Measurements from ENCODE around the gene CEACAM8.
"Not testable (repeated sequence)": the region's sequence is repeated elsewhere in the genome, so short reads cannot be mapped to it uniquely, and the experiment has no call there.

CEACAM8 gene

GRCh38 chr19:42594617-42595489 is at the start of gene CEACAM8:
Gene CEACAM8 (minus strand): TSS chr19:42594924. CDS start chr19:42594828, 96 bp downstream.
- no peak for TF ChIP-seq CTCF (conservative IDR thresholded peaks at IDR 0.05)
- H3K27ac ChIP-seq: no peak within 1 kb of the TSS

DNA sequence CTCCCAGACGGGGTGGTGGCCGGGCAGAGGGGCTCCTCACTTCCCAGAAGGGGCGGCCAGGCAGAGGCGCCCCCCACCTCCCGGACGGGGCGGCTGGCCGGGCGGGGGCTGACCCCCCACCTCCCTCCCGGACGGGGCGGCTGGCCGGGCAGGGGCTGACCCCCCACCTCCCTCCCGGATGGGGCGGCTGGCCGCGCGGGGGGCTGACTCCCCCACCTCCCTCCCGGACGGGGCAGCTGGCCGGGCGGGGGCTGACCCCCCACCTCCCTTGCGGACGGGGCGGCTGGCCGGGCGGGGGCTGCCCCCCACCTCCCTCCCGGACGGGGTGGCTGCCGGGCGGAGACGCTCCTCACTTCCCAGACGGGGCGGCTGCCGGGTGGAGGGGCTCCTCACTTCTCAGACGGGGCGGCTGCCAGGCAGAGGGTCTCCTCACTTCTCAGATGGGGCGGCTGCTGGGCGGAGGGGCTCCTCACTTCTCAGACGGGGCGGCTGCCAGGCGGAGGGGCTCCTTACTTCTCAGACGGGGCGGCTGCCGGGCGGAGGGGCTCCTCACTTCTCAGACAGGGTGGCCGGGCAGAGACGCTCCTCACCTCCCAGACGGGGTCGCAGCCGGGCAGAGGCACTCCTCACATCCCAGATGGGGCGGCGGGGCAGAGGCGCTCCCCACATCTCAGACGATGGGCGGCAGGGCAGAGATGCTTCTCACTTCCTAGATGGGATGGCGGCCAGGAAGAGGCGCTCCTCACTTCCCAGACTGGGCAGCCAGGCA is 44.8 kb upstream of the CEACAM8 start:
- H3K27ac ChIP-seq: not testable (repeated sequence)

DNA sequence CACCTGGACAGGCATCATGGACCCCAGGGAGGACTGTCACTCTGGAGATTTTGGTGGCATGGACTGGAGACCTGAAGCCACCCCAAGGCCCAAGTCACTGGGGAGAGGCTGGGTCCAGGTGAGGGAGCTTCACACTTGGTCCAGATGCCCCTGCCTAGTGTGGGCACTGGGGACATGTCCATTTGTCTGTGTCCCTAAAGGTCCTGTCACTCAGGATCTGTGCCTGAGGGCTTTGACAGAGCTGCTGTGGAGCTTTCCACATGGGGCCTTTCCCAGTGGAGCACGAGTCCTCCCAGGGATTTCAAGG is 40.5 kb upstream of the CEACAM8 start:
- peak; percentile 59 for TF ChIP-seq CTCF (conservative IDR thresholded peaks at IDR 0.05)
- no peak overlapping the region for H3K27ac ChIP-seq

DNA sequence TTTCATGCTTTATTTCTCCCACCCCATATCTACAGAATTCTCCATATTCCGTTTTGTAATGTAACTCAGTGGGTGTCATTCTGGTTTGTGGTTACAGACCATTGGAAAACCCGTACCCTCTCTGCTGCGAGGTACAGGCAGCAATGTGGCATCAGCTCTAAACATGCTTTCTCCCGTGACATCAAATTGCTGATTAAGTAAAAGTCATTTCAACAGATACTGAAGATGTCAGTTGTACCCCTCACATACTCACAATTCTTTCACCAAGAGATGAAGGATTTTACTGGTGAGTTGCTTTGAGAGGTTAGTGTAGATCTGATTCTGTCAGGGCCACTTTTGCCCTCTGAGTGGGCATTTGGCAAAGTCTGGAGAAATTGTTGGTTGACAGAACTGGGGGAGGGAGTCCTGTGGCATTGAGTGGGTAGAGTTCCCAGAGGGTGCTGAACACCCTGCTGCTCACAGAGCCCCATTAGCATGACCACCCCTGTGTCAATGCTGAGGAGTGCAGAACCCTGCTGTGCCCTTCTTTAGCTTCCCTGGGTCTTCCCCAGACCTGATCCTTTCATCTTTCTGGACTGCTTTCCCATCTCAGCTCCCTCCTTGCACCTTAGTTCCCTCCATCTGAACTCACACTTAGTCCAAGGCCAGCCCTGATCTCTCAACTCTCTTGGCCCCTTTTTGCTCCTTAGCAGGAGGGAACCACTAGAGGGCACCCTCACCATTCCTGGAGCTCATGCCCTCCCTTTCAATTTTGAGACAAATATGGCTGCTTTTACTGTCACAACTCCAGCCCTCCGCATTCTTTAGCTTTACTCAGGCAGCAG is 39.9 kb upstream of the CEACAM8 start:
- peak; percentile 91 for TF ChIP-seq CTCF (conservative IDR thresholded peaks at IDR 0.05)
- no peak overlapping the region for H3K27ac ChIP-seq

- TF ChIP-seq CTCF (conservative IDR thresholded peaks at IDR 0.05): no peak
- H3K27ac ChIP-seq: no peak overlapping the region
Observed at GRCh38 chr19:42629191-42629590, 34.5 kb upstream of the CEACAM8 start.

DNA sequence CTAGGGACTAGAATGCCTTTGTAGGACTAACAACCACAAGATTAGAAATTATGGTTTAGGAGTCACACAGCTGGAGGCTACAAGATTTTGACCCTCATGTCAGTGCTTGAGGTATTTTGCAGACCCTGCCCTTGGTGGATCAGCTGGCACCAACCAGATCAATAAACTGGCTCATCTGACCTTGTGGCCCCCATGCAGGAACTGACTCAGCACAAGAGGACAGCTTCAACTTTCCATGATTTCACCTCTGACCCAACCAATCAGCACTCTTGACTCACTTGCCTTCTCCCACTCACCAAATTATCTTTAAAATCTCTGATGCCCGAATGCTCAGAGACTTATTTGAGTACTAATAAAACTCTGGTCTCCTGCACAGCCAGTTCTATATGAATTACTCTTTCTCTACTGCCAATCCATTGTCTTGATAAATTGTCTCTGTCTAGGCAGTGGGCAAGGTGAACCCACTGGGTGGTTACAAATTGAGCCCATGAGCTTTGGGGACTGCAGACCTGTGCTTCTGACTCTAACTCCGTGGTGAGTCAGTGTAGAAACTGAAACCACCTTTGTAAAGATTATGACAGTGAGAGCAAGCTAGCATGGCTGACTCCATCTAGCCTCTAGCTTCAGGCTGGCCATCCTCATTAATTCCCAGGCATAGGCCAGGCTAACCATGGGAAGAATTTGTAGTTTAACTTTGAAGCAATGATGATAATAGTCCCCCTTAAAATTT is 33.9 kb upstream of the CEACAM8 start:
- H3K27ac ChIP-seq: no peak overlapping the region
- no peak for TF ChIP-seq CTCF (conservative IDR thresholded peaks at IDR 0.05)

GRCh38 chr19:42627916-42628315 is 33.2 kb upstream of the CEACAM8 start:
- no peak overlapping the region for H3K27ac ChIP-seq
- no peak for TF ChIP-seq CTCF (conservative IDR thresholded peaks at IDR 0.05)
